ENCODE data around the gene NFAM1.

NFAM1 gene

DNA sequence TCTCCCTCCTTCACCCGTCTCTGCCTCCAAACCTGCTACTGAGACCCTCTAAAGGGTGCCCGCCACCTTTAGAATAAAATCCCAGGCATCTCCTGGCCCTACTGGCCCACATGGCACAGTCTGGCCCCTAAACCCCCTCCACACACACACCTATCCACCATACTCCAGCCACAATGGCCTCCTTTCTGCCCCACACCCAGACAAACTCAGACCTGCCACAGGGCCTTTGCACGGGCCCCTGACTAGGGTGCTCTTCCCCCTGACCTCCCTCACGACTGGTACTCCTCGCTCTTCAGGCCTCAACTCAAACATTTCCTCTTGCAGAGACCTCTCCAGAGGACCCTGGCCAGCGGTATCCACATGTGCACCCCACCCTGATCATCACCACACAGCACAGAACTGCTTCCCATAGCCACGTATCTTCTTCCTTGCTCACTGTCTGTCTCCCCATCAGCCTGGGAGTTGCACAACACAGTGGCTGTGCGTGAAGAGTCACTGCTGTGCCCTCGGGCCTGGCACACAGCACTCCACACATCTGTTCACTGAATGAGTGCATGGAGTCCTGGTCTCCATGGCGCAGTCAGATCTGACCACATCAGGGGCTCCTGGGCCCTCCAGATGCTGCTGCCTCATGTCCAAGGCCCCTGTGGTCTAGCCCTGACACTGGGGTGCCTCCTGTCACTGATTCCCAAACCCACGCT is 95.5 kb downstream of the NFAM1 start:
- DNase-seq (no peak), ATAC-seq (no peak)
- H3K36me3 Mint-ChIP-seq (ENCODE audit: low read depth) = no peaks in the 10 kb centered on the region
- no peak overlapping the region for H3K4me3 Mint-ChIP-seq
- no peak overlapping the region for H3K27ac Mint-ChIP-seq
- peaks cover under 1% of the 10 kb centered on the region for H3K27me3 Mint-ChIP-seq
- H3K4me1 Mint-ChIP-seq = peaks cover 5% of the 10 kb centered on the region
- no peaks in the 10 kb centered on the region for H3K9me3 Mint-ChIP-seq

DNA sequence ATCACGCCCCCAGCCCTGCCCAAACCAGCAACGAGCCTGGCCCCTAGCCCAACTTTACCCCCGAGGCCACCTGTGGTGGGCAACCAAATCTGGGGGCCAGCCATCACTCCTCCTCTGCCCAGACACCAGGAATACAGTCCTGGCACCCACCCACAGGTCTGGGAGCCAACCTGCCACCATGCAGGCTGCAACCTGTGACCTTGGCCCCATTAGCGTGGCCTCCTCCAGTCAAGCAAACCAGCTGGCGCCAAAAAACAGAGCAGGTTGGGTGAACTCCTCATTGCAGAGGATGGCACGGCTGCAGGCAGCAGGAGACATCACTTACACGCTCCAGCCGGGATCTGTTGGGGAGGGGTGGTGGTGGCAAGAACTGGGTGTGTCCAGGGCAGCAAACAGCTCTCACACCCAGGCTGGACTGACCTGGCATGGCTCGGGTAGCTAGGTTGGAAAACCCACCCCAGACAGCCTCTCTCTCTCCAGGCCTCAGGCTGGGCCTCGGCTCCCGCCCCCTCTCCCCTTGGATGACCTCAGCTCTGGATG is 96.3 kb downstream of the NFAM1 start:
- peaks cover 5% of the 10 kb centered on the region for H3K4me1 Mint-ChIP-seq

DNA sequence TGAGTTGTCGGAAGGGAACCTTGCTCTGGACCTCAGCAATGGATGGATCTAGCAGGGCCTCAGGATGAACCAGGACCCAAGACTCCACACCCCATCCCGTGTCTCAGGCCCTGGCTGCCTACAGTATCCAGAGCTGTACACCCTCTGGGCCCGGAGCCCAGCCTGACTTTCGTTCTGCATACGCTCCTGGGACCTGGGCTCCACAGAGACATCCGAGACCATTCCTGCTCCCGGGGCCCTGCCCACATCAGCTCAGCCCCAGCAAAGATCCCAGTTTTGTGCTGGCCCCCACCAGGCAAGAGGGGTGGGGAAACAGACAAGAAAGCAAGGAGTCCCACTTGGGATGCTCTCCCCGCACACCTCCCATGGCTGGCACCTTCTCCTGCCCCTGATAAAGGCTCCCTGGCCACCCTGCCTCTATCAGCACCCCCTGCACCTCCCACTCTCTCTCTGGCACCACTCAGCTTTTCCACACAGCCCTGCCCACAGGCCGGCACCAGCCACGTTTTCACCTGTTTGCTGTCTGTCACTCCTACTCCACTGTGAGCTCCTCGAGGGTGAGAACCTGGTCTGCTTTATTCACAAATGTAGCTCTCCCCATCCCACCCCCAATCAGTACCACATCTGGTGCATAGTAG is 97.2 kb downstream of the NFAM1 start:
- Mint-ChIP-seq H3K27me3 (no peaks in the 10 kb centered on the region), H3K27ac (no peak overlapping the region)

More for the DNA sequence above, 96.3 kb downstream of the NFAM1 start:
- DNase-seq (no peak), ATAC-seq (no peak)
- H3K27me3 Mint-ChIP-seq = no peaks in the 10 kb centered on the region
- H3K9me3 Mint-ChIP-seq = no peaks in the 10 kb centered on the region
- no peak overlapping the region for H3K4me3 Mint-ChIP-seq
- no peak overlapping the region for H3K27ac Mint-ChIP-seq
- H3K36me3 Mint-ChIP-seq (ENCODE audit: low read depth) = no peaks in the 10 kb centered on the region

DNA sequence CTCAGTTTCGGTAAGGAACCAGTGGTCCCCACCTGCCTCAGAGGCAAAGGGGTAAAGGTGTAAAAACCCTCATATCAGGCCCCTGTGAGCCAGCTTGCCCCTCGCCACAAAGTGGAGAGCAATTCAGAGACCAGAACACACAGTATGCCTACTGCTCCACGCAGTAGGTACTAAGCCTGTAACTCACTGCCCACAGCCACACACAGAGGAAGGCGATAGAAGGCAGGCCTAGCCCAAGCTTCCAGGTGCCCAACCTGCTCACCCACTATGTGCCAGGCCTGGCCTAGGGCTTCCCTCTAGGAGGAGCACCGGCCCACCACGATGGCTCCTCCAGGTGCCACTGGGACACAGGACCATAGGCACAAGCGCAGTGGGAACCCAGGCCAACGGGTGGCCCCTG is 98.7 kb downstream of the NFAM1 start:
- DNase-seq (no peak), ATAC-seq (no peak)
- no peaks in the 10 kb centered on the region for H3K9me3 Mint-ChIP-seq
- H3K36me3 Mint-ChIP-seq (ENCODE audit: low read depth) = no peaks in the 10 kb centered on the region
- H3K4me1 Mint-ChIP-seq = peaks cover 8% of the 10 kb centered on the region
- no peak overlapping the region for H3K4me3 Mint-ChIP-seq
- no peak overlapping the region for H3K27ac Mint-ChIP-seq
- no peaks in the 10 kb centered on the region for H3K27me3 Mint-ChIP-seq

More for the DNA sequence above, 97.2 kb downstream of the NFAM1 start:
- Mint-ChIP-seq H3K36me3 (ENCODE audit: low read depth) (no peaks in the 10 kb centered on the region), H3K9me3 (no peaks in the 10 kb centered on the region), H3K4me3 (no peak overlapping the region), H3K4me1 (peaks cover 5% of the 10 kb centered on the region)
- ATAC-seq (peak; percentile 44), DNase-seq (no peak)

DNA sequence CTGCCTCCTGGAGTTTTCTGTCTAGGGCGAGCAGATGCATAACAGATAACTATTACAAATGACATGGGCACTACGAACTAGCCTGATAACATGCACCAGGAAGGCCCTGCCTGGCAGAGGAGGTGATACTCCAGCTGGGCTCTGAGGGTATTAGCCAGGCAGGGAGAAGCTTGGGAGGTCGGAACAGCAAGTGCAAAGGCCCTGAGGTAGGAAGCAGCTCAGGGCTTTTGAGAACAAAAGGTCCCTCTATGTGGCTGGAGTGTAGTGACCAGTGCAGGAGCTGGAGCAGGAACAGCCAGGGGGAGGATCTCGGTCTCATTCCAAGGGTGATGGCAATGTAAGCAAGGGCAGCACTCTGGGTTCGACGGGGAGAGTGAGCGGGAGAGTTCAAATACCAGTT is 100.1 kb downstream of the NFAM1 start:
- ATAC-seq (no peak), DNase-seq (no peak)
- Mint-ChIP-seq H3K27ac (no peak overlapping the region), H3K9me3 (no peaks in the 10 kb centered on the region), H3K4me3 (no peak overlapping the region), H3K27me3 (peaks cover 2% of the 10 kb centered on the region), H3K36me3 (ENCODE audit: low read depth) (no peaks in the 10 kb centered on the region), H3K4me1 (peaks cover 22% of the 10 kb centered on the region)

DNA sequence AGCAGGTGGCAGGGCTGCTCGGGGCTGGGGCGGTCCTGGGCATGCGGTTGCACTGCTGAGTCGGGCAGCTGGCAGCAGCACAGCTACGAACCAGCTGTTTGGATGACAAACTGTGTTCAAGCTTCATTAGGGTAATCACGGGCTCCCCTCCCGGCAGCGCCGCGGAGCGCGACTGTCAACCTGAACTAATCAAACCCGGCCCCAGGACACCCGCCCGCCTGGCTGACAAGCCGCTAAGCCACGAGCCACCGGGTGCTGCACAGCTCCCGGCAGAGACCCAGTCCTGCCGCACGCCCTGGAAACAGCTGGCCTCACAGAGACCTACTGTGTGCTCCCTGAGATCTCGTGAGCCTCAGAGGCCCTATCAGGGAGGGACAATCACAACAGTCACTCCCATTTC is 101.2 kb downstream of the NFAM1 start:
- no peak for DNase-seq
- no peaks in the 10 kb centered on the region for H3K36me3 Mint-ChIP-seq (ENCODE audit: low read depth)
- H3K27me3 Mint-ChIP-seq = peaks cover 2% of the 10 kb centered on the region
- H3K4me3 Mint-ChIP-seq = no peak overlapping the region
- peaks cover 22% of the 10 kb centered on the region for H3K4me1 Mint-ChIP-seq
- no peak for ATAC-seq
- H3K27ac Mint-ChIP-seq = no peak overlapping the region
- no peaks in the 10 kb centered on the region for H3K9me3 Mint-ChIP-seq

All from activated naive CD8-positive, alpha-beta T cell treated with anti-CD3 and anti-CD28 coated beads, Interleukin-2, amount 50 U/mL, for 24 hours (primary cell).